ENCODE results near the gene ZNF175. TPM values are rescaled to one million over a fixed set of nuclear protein-coding genes. Genes with fewer than 3 reads are reported as not detected.

The ZNF175 gene
- total RNA-seq, 4 donors from 2014 or later, result 3.6 to 5.8 (median 4.9) TPM

GRCh38 chr19:51610576-51610975 lies 39.5 kb downstream of the ZNF175 start:
- DNase-seq (ENCODE audit: extremely low spot score), result no peak
- Histone ChIP-seq H3K27me3 (peaks cover 0 to 50% (median 0%) of the 10 kb centered on the region in 4 donors), H3K4me1 (no peaks in the 10 kb centered on the region), H3K9me3 (no peaks in the 10 kb centered on the region), H3K4me3 (no peak overlapping the region), H3K27ac (replicated peaks in 1 of 4) (no peak overlapping the region), H3K36me3 (no peaks in the 10 kb centered on the region)
- TF ChIP-seq EP300 (IDR thresholded peaks at IDR 0.05), result no peak
- TF ChIP-seq CTCF (IDR thresholded peaks at IDR 0.05), result no peak
- TF ChIP-seq POLR2AphosphoS5 (IDR thresholded peaks at IDR 0.05), result no peak
- no peak for TF ChIP-seq POLR2A (IDR thresholded peaks at IDR 0.05; ENCODE audit: low read depth)
- 81% methylated on average over 1 of the region's 1 CpG for WGBS
- intact Hi-C loops (cut with DNase I), result no loop called here

GRCh38 chr19:51614789-51615188 lies 43.7 kb downstream of the ZNF175 start:
- DNase-seq (ENCODE audit: extremely low spot score), result no peak
- no peak for TF ChIP-seq POLR2AphosphoS5 (IDR thresholded peaks at IDR 0.05)
- TF ChIP-seq EP300 (IDR thresholded peaks at IDR 0.05), result no peak
- no peak for TF ChIP-seq POLR2A (IDR thresholded peaks at IDR 0.05; ENCODE audit: low read depth)
- no peak for TF ChIP-seq CTCF (IDR thresholded peaks at IDR 0.05)
- H3K36me3 ChIP-seq, result no peaks in the 10 kb centered on the region
- WGBS, result 71% methylated on average over 5 of the region's 5 CpGs
- intact Hi-C loops (cut with DNase I), result no loop called here
- no peak overlapping the region for H3K27ac ChIP-seq (replicated peaks in 1 of 4)
- no peaks in the 10 kb centered on the region for H3K9me3 ChIP-seq
- H3K27me3 ChIP-seq, result peaks cover 0 to 54% (median 0%) of the 10 kb centered on the region in 4 donors
- H3K4me3 ChIP-seq, result no peak overlapping the region
- H3K4me1 ChIP-seq, result no peaks in the 10 kb centered on the region

- WGBS, result 86% methylated on average over 7 of the region's 7 CpGs
- Histone ChIP-seq H3K4me3 (no peak overlapping the region), H3K9me3 (no peaks in the 10 kb centered on the region), H3K27me3 (peaks cover 0 to 54% (median 0%) of the 10 kb centered on the region in 4 donors), H3K36me3 (no peaks in the 10 kb centered on the region), H3K4me1 (no peaks in the 10 kb centered on the region), H3K27ac (replicated peaks in 1 of 4) (no peak overlapping the region)
- TF ChIP-seq POLR2A (IDR thresholded peaks at IDR 0.05; ENCODE audit: low read depth) (no peak), EP300 (IDR thresholded peaks at IDR 0.05) (no peak), CTCF (IDR thresholded peaks at IDR 0.05) (no peak), POLR2AphosphoS5 (IDR thresholded peaks at IDR 0.05) (no peak)
- DNase-seq (ENCODE audit: extremely low spot score), result no peak
- intact Hi-C loops (cut with DNase I), result no loop called here
These were observed 44.9 kb downstream of the ZNF175 start for GRCh38 chr19:51615991-51616390.

- intact Hi-C loops (cut with DNase I), result no loop called here
- Histone ChIP-seq H3K9me3 (no peaks in the 10 kb centered on the region), H3K4me1 (no peaks in the 10 kb centered on the region), H3K27ac (replicated peaks in 1 of 4) (no peak overlapping the region), H3K27me3 (peaks cover 0 to 33% (median 0%) of the 10 kb centered on the region in 4 donors), H3K36me3 (no peaks in the 10 kb centered on the region), H3K4me3 (no peak overlapping the region)
- no peak for DNase-seq (ENCODE audit: extremely low spot score)
- no peak for TF ChIP-seq EP300 (IDR thresholded peaks at IDR 0.05)
- no peak for TF ChIP-seq CTCF (IDR thresholded peaks at IDR 0.05)
- no peak for TF ChIP-seq POLR2AphosphoS5 (IDR thresholded peaks at IDR 0.05)
- no peak for TF ChIP-seq POLR2A (IDR thresholded peaks at IDR 0.05; ENCODE audit: low read depth)
- 37% methylated on average over 2 of the region's 2 CpGs for WGBS
These were observed 50.1 kb downstream of the ZNF175 start for GRCh38 chr19:51621178-51621577.

GRCh38 chr19:51626675-51627074 lies 55.6 kb downstream of the ZNF175 start:
- peaks cover 0 to 51% (median 0%) of the 10 kb centered on the region in 4 donors for H3K27me3 ChIP-seq
- no peak for DNase-seq (ENCODE audit: extremely low spot score)
- no peaks in the 10 kb centered on the region for H3K36me3 ChIP-seq
- H3K4me1 ChIP-seq, result no peaks in the 10 kb centered on the region
- no peaks in the 10 kb centered on the region for H3K9me3 ChIP-seq
- WGBS, result 51% methylated on average over 2 of the region's 2 CpGs
- no peak overlapping the region for H3K27ac ChIP-seq (replicated peaks in 1 of 4)
- no peak overlapping the region for H3K4me3 ChIP-seq
- TF ChIP-seq EP300 (IDR thresholded peaks at IDR 0.05), result no peak
- TF ChIP-seq CTCF (IDR thresholded peaks at IDR 0.05), result no peak
- no peak for TF ChIP-seq POLR2A (IDR thresholded peaks at IDR 0.05; ENCODE audit: low read depth)
- TF ChIP-seq POLR2AphosphoS5 (IDR thresholded peaks at IDR 0.05), result no peak
- intact Hi-C loops (cut with DNase I), result no loop called here
